HepG2 (cell line): Measurements from ENCODE around the gene GTF2B. TPM values are rescaled to one million over a fixed set of nuclear protein-coding genes. Genes with fewer than 3 reads are reported as not detected.
A peak's percentile ranks its signal among the peaks of the same experiment; 100 is the strongest.

Experiments used
- ETV5 ChIP-seq: IDR thresholded peaks from 2 replicates; pipeline ENCODE4 v1.6.1; 2018; ENCODE audit warnings: missing biosample characterization, missing genetic modification reagents, inconsistent platforms, borderline replicate concordance
- FOXA1 ChIP-seq, 2 experiments: fragments of 450-650 bp in 1 of 2; sonication (generic) in 1 of 2; formaldehyde crosslinking in 1 of 2; IDR thresholded peaks; 2 replicates each; pipeline versions ENCODE4 v1.4.0 to v1.6.1; 2016 to 2020; ENCODE audit warnings: missing genetic modification reagents in 1 of 2
- MTA3 ChIP-seq: sonication (generic); formaldehyde crosslinking; IDR thresholded peaks from 2 replicates; pipeline ENCODE4 v1.4.0; 2020; ENCODE audit warnings: missing genetic modification reagents
- NCOA2 ChIP-seq: sonication (generic); formaldehyde crosslinking; IDR thresholded peaks from 2 replicates; pipeline ENCODE4 v1.8.0; 2022; ENCODE audit warnings: inconsistent platforms
- RBFOX2 ChIP-seq: fragments of 200-400 bp; formaldehyde crosslinking; IDR thresholded peaks from 2 replicates; pipeline ENCODE4 v1.6.1; 2017; ENCODE audit warnings: low read depth, mild to moderate bottlenecking, low read length
- SALL1 ChIP-seq: sonication (generic); formaldehyde crosslinking; IDR thresholded peaks from 2 replicates; pipeline ENCODE4 v1.8.0; 2022; ENCODE audit warnings: mild to moderate bottlenecking, missing genetic modification reagents
- SALL2 ChIP-seq: sonication (generic); formaldehyde crosslinking; IDR thresholded peaks from 2 replicates; pipeline ENCODE4 v1.8.1; 2023; ENCODE audit warnings: mild to moderate bottlenecking, missing genetic modification reagents, inconsistent platforms
- ZMYM2 ChIP-seq: sonication (generic); formaldehyde crosslinking; IDR thresholded peaks from 2 replicates; pipeline ENCODE4 v1.8.0; 2022; ENCODE audit warnings: mild to moderate bottlenecking, missing genetic modification reagents
- ZNF251 ChIP-seq: sonication (generic); formaldehyde crosslinking; IDR thresholded peaks from 2 replicates; pipeline ENCODE4 v1.9.0; 2021; ENCODE audit warnings: mild to moderate bottlenecking, missing genetic modification reagents
- polyA plus RNA-seq, 8 experiments: library from polyadenylated mRNA; depleted of rRNA in 3 of 8; stranded (reverse) in 7 of 8; unstranded in 1 of 8; fragments of >200 nt; fragmentation: Illumina TruSeq in 4 of 8; extraction: Trizol in 4 of 8; gene quantifications; 2 replicates each; pipeline versions ENCODE4 v1.2.1 to v1.2.3, GENCODE V29; 2011 to 2016; ENCODE audit warnings: low read depth in 4 of 8, missing spikeins in 1 of 8, mixed read lengths in 1 of 8; ENCODE audit not compliant: insufficient read depth in 1 of 8
- total RNA-seq, 5 experiments: library from RNA; depleted of rRNA; stranded (reverse); fragments of >200 nt; fragmentation: Illumina TruSeq; extraction: Trizol; gene quantifications; 2 replicates each; pipeline ENCODE4 v1.2.3, GENCODE V29; 2016; ENCODE audit warnings: low read depth in 1 of 5
- TF ChIP-seq, protein P1 (sequence below): IDR thresholded peaks from 2 replicates; pipeline ENCODE4 v1.6.1; 2016; ENCODE audit warnings: low read depth, control low read depth
- TF ChIP-seq, protein P2 (sequence below): conservative IDR thresholded peaks from 2 replicates; pipeline ENCODE4 v1.6.1; 2018; ENCODE audit warnings: missing genetic modification reagents
- TF ChIP-seq, protein P3 (sequence below): sonication (generic); formaldehyde crosslinking; conservative IDR thresholded peaks from 2 replicates; pipeline ENCODE4 v1.4.0; 2020; ENCODE audit warnings: missing genetic modification reagents
- TF ChIP-seq, protein P4 (sequence below): fragments of 450-650 bp; IDR thresholded peaks from 2 replicates; pipeline ENCODE4 v1.6.1; 2017
- TF ChIP-seq, protein P5 (sequence below): IDR thresholded peaks from 2 replicates; pipeline ENCODE4 v1.6.1; 2012; ENCODE audit warnings: low read length, improper control_type of control experiment
- TF ChIP-seq, protein P6 (sequence below): sonication (generic); formaldehyde crosslinking; IDR thresholded peaks from 2 replicates; pipeline ENCODE4 v1.4.0; 2020; ENCODE audit warnings: mild to moderate bottlenecking, missing genetic modification reagents
- TF ChIP-seq, protein P7 (sequence below): sonication (generic); formaldehyde crosslinking; conservative IDR thresholded peaks from 2 replicates; pipeline ENCODE4 v1.4.0; 2020; ENCODE audit warnings: mild to moderate bottlenecking, missing genetic modification reagents, moderate library complexity

GTF2B gene
- total and polyA plus RNA-seq, 2 of the 13 experiments (the other 11 are each of a cell fraction or from before 2014, with no cell fraction given), result 31.5 to 43.4 TPM

DNA sequence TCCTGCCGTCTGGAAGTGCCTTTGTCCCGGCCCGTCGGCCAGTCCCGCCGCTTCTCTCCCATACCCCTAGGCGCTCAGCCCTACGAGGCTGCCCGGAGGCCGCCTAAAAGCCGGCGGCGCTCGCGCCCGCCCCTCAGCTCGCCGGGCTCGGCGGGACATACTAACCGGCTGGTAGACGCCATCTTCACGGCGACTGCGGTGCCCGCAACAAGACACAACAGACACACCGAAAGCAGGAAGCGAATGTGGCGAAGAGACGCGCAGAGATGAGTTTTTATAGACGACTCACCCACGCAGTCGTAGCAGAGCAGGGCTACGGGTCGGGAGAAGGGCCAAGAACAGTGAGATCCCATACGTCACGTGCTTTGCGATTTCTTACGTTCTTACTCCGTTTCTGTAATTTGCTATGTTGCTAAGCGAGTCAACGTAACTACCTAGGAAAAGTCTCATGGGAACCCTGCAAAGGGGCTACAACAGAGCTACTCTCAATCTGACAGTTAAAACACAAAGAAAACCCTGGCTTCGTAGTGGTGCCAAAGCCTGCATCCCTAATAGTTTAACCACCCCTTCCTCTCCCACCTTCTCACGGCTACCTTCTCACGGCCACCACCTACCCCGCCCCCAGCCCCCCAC lies at the start of gene GTF2B (continued):
- TF ChIP-seq, protein P1, sequence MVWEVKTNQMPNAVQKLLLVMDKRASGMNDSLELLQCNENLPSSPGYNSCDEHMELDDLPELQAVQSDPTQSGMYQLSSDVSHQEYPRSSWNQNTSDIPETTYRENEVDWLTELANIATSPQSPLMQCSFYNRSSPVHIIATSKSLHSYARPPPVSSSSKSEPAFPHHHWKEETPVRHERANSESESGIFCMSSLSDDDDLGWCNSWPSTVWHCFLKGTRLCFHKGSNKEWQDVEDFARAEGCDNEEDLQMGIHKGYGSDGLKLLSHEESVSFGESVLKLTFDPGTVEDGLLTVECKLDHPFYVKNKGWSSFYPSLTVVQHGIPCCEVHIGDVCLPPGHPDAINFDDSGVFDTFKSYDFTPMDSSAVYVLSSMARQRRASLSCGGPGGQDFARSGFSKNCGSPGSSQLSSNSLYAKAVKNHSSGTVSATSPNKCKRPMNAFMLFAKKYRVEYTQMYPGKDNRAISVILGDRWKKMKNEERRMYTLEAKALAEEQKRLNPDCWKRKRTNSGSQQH (CRISPR knock-in tag), result peak; percentile 86; the same call in 1 of the 2 replicates
- TF ChIP-seq SALL1 (CRISPR knock-in tag), result peak; percentile 88
- TF ChIP-seq ZMYM2 (CRISPR knock-in tag), result no peak
- TF ChIP-seq, protein P2, sequence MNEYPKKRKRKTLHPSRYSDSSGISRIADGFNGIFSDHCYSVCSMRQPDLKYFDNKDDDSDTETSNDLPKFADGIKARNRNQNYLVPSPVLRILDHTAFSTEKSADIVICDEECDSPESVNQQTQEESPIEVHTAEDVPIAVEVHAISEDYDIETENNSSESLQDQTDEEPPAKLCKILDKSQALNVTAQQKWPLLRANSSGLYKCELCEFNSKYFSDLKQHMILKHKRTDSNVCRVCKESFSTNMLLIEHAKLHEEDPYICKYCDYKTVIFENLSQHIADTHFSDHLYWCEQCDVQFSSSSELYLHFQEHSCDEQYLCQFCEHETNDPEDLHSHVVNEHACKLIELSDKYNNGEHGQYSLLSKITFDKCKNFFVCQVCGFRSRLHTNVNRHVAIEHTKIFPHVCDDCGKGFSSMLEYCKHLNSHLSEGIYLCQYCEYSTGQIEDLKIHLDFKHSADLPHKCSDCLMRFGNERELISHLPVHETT (CRISPR knock-in tag), result peak; percentile 85
- TF ChIP-seq SALL2 (CRISPR knock-in tag), result peak; percentile 70; the same call in 1 of the 2 replicates
- TF ChIP-seq FOXA1 (IDR thresholded peaks at IDR 0.05), result no peak
- peak; percentile 31; the same call in 1 of the 2 replicates for TF ChIP-seq FOXA1 (CRISPR knock-in tag; IDR thresholded peaks at IDR 0.05)
- TF ChIP-seq ETV5 (CRISPR knock-in tag), result peak; percentile 64
- TF ChIP-seq, protein P3, sequence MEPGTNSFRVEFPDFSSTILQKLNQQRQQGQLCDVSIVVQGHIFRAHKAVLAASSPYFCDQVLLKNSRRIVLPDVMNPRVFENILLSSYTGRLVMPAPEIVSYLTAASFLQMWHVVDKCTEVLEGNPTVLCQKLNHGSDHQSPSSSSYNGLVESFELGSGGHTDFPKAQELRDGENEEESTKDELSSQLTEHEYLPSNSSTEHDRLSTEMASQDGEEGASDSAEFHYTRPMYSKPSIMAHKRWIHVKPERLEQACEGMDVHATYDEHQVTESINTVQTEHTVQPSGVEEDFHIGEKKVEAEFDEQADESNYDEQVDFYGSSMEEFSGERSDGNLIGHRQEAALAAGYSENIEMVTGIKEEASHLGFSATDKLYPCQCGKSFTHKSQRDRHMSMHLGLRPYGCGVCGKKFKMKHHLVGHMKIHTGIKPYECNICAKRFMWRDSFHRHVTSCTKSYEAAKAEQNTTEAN (CRISPR knock-in tag), result 0 out of 2 replicates have a peak, but pooled peaks have one; percentile 35
- peak; percentile 94 for TF ChIP-seq RBFOX2
- peak; percentile 61 for TF ChIP-seq NCOA2 (CRISPR knock-in tag)
- TF ChIP-seq, protein P4, sequence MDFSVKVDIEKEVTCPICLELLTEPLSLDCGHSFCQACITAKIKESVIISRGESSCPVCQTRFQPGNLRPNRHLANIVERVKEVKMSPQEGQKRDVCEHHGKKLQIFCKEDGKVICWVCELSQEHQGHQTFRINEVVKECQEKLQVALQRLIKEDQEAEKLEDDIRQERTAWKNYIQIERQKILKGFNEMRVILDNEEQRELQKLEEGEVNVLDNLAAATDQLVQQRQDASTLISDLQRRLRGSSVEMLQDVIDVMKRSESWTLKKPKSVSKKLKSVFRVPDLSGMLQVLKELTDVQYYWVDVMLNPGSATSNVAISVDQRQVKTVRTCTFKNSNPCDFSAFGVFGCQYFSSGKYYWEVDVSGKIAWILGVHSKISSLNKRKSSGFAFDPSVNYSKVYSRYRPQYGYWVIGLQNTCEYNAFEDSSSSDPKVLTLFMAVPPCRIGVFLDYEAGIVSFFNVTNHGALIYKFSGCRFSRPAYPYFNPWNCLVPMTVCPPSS, result no peak
- TF ChIP-seq, protein P5, sequence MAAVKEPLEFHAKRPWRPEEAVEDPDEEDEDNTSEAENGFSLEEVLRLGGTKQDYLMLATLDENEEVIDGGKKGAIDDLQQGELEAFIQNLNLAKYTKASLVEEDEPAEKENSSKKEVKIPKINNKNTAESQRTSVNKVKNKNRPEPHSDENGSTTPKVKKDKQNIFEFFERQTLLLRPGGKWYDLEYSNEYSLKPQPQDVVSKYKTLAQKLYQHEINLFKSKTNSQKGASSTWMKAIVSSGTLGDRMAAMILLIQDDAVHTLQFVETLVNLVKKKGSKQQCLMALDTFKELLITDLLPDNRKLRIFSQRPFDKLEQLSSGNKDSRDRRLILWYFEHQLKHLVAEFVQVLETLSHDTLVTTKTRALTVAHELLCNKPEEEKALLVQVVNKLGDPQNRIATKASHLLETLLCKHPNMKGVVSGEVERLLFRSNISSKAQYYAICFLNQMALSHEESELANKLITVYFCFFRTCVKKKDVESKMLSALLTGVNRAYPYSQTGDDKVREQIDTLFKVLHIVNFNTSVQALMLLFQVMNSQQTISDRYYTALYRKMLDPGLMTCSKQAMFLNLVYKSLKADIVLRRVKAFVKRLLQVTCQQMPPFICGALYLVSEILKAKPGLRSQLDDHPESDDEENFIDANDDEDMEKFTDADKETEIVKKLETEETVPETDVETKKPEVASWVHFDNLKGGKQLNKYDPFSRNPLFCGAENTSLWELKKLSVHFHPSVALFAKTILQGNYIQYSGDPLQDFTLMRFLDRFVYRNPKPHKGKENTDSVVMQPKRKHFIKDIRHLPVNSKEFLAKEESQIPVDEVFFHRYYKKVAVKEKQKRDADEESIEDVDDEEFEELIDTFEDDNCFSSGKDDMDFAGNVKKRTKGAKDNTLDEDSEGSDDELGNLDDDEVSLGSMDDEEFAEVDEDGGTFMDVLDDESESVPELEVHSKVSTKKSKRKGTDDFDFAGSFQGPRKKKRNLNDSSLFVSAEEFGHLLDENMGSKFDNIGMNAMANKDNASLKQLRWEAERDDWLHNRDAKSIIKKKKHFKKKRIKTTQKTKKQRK, result no peak
- TF ChIP-seq MTA3 (CRISPR knock-in tag), result no peak
- TF ChIP-seq, protein P6, sequence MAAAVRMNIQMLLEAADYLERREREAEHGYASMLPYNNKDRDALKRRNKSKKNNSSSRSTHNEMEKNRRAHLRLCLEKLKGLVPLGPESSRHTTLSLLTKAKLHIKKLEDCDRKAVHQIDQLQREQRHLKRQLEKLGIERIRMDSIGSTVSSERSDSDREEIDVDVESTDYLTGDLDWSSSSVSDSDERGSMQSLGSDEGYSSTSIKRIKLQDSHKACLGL (CRISPR knock-in tag), result peak; percentile 68; the same call in 1 of the 2 replicates
- no peak for TF ChIP-seq ZNF251
- TF ChIP-seq, protein P7, sequence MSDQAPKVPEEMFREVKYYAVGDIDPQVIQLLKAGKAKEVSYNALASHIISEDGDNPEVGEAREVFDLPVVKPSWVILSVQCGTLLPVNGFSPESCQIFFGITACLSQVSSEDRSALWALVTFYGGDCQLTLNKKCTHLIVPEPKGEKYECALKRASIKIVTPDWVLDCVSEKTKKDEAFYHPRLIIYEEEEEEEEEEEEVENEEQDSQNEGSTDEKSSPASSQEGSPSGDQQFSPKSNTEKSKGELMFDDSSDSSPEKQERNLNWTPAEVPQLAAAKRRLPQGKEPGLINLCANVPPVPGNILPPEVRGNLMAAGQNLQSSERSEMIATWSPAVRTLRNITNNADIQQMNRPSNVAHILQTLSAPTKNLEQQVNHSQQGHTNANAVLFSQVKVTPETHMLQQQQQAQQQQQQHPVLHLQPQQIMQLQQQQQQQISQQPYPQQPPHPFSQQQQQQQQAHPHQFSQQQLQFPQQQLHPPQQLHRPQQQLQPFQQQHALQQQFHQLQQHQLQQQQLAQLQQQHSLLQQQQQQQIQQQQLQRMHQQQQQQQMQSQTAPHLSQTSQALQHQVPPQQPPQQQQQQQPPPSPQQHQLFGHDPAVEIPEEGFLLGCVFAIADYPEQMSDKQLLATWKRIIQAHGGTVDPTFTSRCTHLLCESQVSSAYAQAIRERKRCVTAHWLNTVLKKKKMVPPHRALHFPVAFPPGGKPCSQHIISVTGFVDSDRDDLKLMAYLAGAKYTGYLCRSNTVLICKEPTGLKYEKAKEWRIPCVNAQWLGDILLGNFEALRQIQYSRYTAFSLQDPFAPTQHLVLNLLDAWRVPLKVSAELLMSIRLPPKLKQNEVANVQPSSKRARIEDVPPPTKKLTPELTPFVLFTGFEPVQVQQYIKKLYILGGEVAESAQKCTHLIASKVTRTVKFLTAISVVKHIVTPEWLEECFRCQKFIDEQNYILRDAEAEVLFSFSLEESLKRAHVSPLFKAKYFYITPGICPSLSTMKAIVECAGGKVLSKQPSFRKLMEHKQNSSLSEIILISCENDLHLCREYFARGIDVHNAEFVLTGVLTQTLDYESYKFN (CRISPR knock-in tag), result no peak; the same call in 1 of the 2 replicates
